Stimulated activated CD4-positive, alpha-beta T cell treated with anti-CD3 and anti-CD28 coated beads, Interleukin-15, amount 100 ng/mL, for 24 hours (primary cell): ENCODE results near the gene RBM34.
A peak's percentile ranks its signal among the peaks of the same experiment; 100 is the strongest.
"Not testable (repeated sequence)": the region's sequence is repeated elsewhere in the genome, so short reads cannot be mapped to it uniquely, and the experiment has no call there.

ENCODE experiments used
- DNase-seq: peaks from one replicate; pipeline ENCODE4 v3.0.0-alpha.2; 2020

The RBM34 gene

GRCh38 chr1:235160957-235161684 is at the start of gene RBM34:
Gene RBM34, minus strand, starts transcription at chr1:235161250. Its CDS starts 24 bp downstream, at chr1:235161226.
- DNase-seq: peak; percentile 95

- peak; percentile 64 for DNase-seq
Observed at GRCh38 chr1:235207209-235207565, 46.1 kb upstream of the RBM34 start.

- DNase-seq: peak; percentile 18
Observed at GRCh38 chr1:235206533-235207208, 45.6 kb upstream of the RBM34 start.

GRCh38 chr1:235205687-235206086 is 44.6 kb upstream of the RBM34 start:
- DNase-seq: no peak

GRCh38 chr1:235203428-235203827 is 42.4 kb upstream of the RBM34 start:
- DNase-seq: no peak

GRCh38 chr1:235202447-235202846 is 41.4 kb upstream of the RBM34 start:
- not testable (repeated sequence) for DNase-seq

GRCh38 chr1:235199441-235199840 is 38.4 kb upstream of the RBM34 start:
- no peak for DNase-seq

GRCh38 chr1:235190431-235190830 is 29.4 kb upstream of the RBM34 start:
- no peak for DNase-seq

- no peak for DNase-seq
Observed at GRCh38 chr1:235187316-235187715, 26.3 kb upstream of the RBM34 start.

GRCh38 chr1:235181561-235182245 is 20.7 kb upstream of the RBM34 start:
- DNase-seq: no peak

- no peak for DNase-seq
Observed at GRCh38 chr1:235180916-235181460, 19.9 kb upstream of the RBM34 start.

- no peak for DNase-seq
Observed at GRCh38 chr1:235176486-235176885, 15.4 kb upstream of the RBM34 start.

GRCh38 chr1:235169986-235170385 is 8.9 kb upstream of the RBM34 start:
- no peak for DNase-seq

- no peak for DNase-seq
Observed at GRCh38 chr1:235168375-235168774, 7.3 kb upstream of the RBM34 start.

- no peak for DNase-seq
Observed at GRCh38 chr1:235161685-235162327, 756 bp upstream of the RBM34 start.

- DNase-seq: no peak
Observed at GRCh38 chr1:235160383-235160956, 580 bp downstream of the RBM34 start.

- not testable (repeated sequence) for DNase-seq
Observed at GRCh38 chr1:235159930-235160329, 1.1 kb downstream of the RBM34 start.

GRCh38 chr1:235159284-235159683 is 1.8 kb downstream of the RBM34 start:
- DNase-seq: not testable (repeated sequence)

GRCh38 chr1:235158680-235159079 is 2.4 kb downstream of the RBM34 start:
- no peak for DNase-seq

- DNase-seq: no peak
Observed at GRCh38 chr1:235157150-235157549, 3.9 kb downstream of the RBM34 start.

- DNase-seq: no peak
Observed at GRCh38 chr1:235156740-235157139, 4.3 kb downstream of the RBM34 start.

- no peak for DNase-seq
Observed at GRCh38 chr1:235156265-235156664, 4.8 kb downstream of the RBM34 start.

GRCh38 chr1:235152235-235152634 is 8.8 kb downstream of the RBM34 start:
- DNase-seq: no peak
